Liver (tissue), 3 donors: ENCODE measurements around the gene RAN.

Experiments
- CTCF ChIP-seq: fragments of 150-350 bp; IDR thresholded peaks from 2 replicates; pipeline ENCODE4 v1.5.1; 2017; ENCODE audit warnings: improper control_type of control experiment, low read depth, low read length; ENCODE audit not compliant: missing input control
- FOXA1 ChIP-seq: IDR thresholded peaks from 2 replicates; pipeline ENCODE4 v1.6.1; 2016; ENCODE audit warnings: antibody characterized with exemption
- JUND ChIP-seq, 2 donors: IDR thresholded peaks; 2 replicates each; pipeline ENCODE4 v1.6.1; 2016; ENCODE audit warnings: antibody characterized with exemption in 2 of 2
- RXRA ChIP-seq, 2 donors: IDR thresholded peaks; 2 replicates each; pipeline ENCODE4 v1.6.1; 2017 to 2018; ENCODE audit warnings: antibody characterized with exemption in 2 of 2, mild to moderate bottlenecking in 1 of 2
- TAF1 ChIP-seq: conservative IDR thresholded peaks from 2 replicates; pipeline ENCODE4 v1.6.1; 2016; ENCODE audit warnings: antibody characterized with exemption, mild to moderate bottlenecking
- YY1 ChIP-seq: IDR thresholded peaks from 2 replicates; pipeline ENCODE4 v1.6.1; 2016; ENCODE audit warnings: antibody characterized with exemption, mild to moderate bottlenecking
- TF ChIP-seq, protein P1 (sequence below): IDR thresholded peaks from 2 replicates; pipeline ENCODE4 v1.6.1; 2016; ENCODE audit warnings: antibody characterized with exemption, mild to moderate bottlenecking
- donor health status: healthy.
- donor health status: healthy.

- no peak for TF ChIP-seq CTCF
- no peak for TF ChIP-seq YY1
- no peak for TF ChIP-seq TAF1
- TF ChIP-seq, protein P1, sequence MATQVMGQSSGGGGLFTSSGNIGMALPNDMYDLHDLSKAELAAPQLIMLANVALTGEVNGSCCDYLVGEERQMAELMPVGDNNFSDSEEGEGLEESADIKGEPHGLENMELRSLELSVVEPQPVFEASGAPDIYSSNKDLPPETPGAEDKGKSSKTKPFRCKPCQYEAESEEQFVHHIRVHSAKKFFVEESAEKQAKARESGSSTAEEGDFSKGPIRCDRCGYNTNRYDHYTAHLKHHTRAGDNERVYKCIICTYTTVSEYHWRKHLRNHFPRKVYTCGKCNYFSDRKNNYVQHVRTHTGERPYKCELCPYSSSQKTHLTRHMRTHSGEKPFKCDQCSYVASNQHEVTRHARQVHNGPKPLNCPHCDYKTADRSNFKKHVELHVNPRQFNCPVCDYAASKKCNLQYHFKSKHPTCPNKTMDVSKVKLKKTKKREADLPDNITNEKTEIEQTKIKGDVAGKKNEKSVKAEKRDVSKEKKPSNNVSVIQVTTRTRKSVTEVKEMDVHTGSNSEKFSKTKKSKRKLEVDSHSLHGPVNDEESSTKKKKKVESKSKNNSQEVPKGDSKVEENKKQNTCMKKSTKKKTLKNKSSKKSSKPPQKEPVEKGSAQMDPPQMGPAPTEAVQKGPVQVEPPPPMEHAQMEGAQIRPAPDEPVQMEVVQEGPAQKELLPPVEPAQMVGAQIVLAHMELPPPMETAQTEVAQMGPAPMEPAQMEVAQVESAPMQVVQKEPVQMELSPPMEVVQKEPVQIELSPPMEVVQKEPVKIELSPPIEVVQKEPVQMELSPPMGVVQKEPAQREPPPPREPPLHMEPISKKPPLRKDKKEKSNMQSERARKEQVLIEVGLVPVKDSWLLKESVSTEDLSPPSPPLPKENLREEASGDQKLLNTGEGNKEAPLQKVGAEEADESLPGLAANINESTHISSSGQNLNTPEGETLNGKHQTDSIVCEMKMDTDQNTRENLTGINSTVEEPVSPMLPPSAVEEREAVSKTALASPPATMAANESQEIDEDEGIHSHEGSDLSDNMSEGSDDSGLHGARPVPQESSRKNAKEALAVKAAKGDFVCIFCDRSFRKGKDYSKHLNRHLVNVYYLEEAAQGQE, result no peak
- no peak for TF ChIP-seq FOXA1
- TF ChIP-seq RXRA (IDR thresholded peaks at IDR 0.05), result no peak
- no peak for TF ChIP-seq JUND (IDR thresholded peaks at IDR 0.05)
Observed at GRCh38 chr12:130911193-130911592, 39.3 kb downstream of the RAN start.
